Stimulated activated CD4-positive, alpha-beta T cell treated with anti-CD3 and anti-CD28 coated beads, Interleukin-15, amount 100 ng/mL, for 1 hour (primary cell): Measurements from ENCODE around the gene TRAF3.
A peak's percentile ranks its signal among the peaks of the same experiment; 100 is the strongest.

Experiments used
- DNase-seq, 2 donors: peaks; one replicate each; pipeline ENCODE4 v3.0.0-alpha.2; 2020; ENCODE audit warnings: low read depth in 1 of 2, low spot score in 1 of 2

The TRAF3 gene

DNA sequence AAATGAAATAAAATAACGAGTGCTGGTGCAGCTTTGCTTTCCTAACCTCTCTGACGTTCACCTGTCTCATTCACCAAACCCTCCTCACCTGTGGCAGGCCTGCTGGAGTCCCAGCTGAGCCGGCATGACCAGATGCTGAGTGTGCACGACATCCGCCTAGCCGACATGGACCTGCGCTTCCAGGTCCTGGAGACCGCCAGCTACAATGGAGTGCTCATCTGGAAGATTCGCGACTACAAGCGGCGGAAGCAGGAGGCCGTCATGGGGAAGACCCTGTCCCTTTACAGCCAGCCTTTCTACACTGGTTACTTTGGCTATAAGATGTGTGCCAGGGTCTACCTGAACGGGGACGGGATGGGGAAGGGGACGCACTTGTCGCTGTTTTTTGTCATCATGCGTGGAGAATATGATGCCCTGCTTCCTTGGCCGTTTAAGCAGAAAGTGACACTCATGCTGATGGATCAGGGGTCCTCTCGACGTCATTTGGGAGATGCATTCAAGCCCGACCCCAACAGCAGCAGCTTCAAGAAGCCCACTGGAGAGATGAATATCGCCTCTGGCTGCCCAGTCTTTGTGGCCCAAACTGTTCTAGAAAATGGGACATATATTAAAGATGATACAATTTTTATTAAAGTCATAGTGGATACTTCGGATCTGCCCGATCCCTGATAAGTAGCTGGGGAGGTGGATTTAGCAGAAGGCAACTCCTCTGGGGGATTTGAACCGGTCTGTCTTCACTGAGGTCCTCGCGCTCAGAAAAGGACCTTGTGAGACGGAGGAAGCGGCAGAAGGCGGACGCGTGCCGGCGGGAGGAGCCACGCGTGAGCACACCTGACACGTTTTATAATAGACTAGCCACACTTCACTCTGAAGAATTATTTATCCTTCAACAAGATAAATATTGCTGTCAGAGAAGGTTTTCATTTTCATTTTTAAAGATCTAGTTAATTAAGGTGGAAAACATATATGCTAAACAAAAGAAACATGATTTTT lies 128.2 kb downstream of the TRAF3 start:
- DNase-seq: no peak

DNA sequence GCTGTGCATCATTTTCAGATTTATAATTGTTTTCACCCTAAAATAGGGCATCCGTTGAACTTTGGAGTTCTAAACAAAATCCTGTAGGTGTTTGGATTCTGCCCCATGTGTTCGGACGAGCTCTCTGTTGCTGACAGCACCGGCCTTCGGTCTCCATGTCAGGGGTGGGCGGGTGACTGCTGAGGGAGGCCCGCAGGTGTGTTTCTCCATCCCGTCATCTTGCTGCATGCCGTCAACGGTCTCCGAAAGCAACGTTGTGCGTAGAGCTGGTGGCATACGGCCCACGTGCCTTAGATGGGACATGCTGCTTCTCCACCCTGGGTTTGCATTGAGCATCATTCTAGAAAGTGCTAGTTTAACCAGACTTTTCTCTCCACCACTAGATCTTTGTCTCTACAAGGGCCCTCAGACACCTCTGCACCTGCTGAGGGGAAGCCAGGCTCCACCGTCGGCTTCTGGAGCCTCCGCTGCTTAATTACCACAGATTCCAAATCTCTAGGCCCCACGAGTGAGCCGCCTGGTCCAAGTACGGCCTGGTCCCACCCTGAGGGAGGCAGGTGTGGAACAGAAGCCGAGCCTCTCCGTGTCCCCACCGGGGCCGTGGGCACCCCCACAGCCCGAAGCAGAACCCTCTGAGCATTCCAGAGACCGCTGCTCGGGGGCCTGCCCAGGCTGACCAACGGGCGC lies 129.5 kb downstream of the TRAF3 start:
- no peak for DNase-seq

DNA sequence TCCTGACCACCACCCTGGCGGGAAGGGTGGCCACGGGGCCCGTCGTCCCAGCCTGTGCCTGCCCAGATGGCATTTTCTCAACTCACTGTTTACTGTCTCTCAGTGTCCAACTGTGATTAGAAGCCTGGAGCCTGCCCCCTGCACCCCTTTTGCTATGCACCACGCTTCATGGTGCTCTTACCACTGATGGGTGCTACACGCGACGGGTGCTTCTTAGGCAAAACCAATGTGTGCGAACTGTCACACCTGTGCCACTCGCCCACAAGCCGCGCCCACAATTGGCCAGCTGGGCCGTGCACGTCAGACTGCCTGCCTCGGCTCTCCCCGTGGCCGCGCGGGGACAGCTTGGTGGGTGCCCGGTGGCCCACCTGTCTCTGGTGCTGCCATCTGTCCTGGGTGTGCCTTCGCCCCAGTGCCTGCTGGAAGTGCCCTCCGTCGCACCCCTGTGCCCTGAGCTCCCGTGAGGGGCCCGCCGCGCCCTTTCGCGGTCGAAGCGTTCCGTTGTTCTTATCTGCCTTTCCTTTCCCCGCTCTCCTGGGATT lies 130.1 kb downstream of the TRAF3 start:
- no peak for DNase-seq

DNA sequence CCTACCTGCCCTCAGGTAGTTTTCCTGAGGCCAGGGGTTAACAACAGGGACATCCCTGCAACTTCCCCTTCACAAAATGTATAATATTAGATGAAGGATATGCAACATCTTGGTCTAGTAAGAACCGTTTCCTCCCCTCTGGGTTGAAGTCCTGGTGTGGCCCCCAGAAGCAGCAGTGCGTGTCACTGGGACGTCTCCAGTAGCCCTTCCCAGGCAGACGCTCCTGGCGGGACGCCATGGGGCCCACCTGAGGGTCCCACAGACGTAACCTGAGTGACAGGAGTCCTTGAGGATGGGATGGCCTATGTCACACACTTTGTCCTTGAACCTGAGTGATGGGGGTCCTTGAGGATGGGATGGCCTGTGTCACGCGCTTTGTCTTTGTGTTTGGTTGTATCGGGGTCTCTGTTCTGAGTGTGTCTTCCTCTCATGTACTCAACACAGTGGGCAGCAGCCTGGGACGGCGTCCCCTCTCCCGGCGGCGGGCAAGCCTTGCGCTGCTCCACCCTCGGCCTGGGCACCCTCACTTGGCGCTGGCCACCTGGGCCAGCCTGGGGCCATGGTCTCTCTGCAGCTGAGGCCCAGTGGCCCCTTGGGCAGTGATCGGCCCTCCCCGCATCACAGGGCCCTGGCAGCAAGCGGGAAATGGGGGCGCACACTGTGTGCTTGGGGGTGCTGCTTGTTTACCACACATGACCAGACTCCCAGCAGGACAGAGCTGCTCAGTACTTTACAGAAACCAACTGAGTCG lies 130.9 kb downstream of the TRAF3 start:
- DNase-seq: no peak

DNA sequence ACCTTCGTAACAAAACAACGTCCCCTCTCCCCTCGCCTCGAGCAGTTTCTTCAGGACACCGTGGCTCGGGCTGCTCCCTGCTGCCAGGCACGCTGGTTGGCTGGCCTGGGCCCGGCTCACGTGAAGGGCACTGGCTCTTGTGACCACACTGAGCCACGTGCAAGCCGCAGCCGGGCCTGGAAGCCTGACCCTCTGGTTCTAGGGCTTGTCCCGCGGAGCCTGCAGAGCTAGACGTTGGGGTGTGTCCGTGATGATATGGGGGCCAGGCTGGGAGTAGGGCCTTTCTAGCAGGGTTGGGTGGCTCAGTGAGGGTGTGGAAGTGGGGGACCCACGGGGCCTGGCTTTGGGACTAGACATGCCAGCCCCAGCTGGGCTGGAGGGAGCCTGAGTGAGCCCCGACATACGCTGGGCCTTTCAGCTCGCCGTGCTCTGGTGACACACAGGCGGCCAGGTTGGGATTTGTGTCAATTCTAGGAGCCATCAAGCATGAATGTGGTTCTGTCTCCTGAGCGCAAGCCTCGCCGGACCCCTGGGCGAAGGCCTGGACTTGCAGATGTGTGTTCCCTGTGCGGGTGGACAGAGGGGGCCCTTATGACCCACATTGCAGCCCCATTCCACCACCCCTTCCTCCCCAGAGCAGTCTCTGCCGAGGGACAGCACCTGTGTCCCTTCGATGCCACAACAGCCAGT lies 131.7 kb downstream of the TRAF3 start:
- no peak for DNase-seq

DNA sequence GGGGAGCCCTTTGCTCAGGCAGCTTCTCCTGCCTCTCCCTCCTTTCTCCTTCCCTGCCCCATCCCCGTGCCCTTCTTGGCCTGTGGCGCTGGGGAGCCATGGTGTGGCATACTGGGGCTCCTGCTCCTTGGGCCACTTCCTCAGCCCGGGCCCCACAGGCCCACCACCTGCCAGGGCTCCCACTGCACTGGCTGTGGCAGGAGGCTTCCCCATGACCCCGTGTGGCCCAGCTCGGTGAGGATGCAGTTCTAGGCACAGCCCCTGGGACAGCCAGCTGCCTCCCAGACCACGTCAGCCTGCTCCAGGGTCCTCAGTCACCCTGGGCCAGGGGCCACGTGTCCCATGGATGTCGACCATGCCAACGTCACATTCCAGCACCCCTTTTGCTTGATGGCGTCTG lies 132.2 kb downstream of the TRAF3 start:
- no peak for DNase-seq

DNA sequence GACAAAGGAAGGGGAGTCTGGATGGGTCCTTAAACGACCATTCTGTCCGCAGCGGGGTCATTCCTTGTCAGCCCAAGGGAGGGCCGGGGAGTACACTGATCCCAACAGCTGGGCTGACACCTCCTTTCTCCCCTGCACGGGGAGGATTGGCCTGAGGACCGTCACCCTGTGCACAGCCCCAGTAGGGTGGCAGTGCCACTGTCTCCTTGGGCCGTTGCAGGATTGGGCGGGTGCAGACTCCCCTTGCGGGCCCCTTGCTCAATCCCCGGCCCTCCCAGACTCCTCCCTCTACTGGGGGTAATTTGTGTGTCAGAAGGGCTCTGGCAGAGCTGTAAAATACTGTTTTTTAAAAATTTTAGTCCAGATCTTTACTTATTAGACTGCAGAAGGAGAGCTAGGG lies 132.7 kb downstream of the TRAF3 start:
- no peak for DNase-seq

DNA sequence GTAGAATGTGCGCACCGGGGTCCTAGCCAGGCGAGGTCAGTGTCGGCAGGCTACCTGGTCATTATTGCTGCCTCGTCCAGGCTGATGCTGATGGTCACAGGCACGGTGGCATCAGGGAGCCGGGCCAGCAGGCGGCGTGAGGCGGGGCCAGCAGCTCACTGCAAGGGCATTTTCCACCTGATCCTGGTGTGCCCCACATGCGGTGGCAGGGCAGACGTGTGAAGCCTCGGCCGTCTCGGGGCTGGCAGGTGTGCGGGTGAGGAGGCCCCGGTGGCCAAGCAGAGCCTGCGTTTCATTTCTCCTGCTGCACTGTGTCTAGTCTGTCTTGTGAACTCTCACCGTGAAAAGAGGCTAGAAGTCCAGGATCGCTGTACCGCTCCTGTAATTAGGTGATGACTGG lies 133.2 kb downstream of the TRAF3 start:
- no peak for DNase-seq

DNA sequence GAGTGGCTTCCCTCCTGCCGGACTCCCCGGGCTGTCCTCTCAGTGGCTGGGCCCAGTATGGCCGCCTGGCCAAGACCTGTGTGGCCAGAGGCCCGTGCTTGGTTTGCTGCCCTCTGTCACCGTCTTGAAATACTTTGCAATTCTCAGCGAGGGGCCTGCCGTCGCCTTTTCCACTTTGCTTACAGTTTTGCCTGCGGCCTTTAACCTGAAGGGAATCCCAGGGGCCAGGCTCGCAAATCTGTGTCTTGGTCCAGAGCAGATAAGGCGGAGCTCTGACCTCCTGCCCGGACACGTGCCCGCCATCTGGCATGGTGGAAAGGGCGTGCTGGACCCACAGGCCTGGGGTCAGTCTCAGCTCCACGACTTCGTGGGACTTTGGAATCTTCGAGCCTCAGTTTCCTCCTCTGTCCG lies 134.3 kb downstream of the TRAF3 start:
- no peak for DNase-seq

DNA sequence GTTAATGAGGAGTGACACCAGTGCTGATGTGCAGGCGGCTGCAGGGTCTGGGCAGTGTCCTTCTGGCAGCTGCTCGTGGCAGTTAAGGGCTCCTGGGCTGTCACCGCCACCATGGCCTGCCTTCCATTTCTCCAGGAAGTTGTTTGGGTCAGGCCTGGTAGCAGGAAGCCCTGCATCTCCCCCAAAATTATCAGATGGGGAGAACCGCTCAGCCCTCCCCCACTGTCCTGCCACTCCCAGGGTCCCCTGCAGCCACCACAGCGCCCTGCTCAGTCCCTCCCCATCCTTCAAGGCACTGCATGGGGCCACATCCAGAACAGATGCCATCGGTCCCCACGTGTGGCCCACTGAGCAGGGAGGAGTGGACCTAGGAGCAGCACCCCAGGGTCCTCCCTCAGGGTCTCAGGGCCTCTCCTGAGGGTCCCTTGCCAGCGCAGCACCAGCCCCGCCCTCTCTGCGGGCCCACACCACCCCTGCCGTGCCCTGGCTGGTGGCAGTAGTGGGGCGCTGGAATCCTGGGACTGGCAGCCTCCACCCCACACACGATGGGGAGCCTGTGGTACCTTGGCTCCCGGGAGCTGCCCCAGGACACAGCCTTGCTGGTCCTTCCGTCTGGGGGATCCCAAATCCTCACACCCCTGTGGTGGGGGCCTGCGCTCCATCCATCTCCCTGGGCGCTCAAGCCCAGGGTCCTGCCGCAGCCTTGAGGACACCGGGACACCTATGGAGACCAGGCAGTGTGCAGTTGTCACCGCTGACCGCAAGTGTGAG lies 134.9 kb downstream of the TRAF3 start:
- no peak for DNase-seq

DNA sequence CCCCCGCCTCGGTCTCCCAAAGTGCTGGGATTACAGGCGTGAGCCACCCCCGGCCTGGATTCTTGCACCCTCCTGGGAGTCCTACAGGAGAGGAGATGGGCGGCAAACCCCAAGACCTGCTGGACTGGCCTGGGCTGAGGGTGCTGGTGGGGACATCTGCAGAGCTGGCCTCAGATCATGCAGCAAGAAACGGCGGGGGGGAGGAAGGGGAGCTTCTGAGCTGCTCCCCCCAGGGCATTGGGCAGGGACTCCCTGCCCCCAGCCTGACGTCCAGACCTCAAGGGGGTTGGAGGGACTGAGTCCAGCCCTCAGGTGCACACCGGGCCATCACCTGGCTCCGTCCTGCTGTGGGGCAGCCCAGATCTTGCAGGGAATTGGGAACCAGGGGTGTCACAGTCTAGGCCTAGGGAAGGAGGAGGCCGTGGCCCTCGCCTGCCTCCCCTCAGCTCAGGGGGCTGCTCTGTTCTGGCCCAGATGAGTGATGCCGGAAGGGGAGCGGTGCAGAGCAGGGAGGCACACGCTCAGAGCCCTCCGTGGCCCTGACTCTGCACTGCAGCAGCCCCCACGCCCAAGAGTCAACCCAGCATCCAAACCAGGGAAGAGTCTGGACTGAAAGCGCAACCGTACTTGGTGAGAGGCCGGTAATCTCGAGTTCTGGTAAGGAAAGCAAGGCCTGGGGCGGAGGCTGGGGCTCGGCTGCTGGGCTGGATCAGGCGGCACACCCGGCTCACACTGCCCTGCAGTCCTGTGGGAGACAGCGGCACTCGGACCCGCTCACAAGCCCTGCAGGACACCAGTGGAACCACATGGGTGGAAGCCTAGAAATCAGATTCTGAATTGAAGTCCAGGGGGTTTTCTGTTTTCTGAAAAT lies 136.3 kb downstream of the TRAF3 start:
- DNase-seq: no peak

DNA sequence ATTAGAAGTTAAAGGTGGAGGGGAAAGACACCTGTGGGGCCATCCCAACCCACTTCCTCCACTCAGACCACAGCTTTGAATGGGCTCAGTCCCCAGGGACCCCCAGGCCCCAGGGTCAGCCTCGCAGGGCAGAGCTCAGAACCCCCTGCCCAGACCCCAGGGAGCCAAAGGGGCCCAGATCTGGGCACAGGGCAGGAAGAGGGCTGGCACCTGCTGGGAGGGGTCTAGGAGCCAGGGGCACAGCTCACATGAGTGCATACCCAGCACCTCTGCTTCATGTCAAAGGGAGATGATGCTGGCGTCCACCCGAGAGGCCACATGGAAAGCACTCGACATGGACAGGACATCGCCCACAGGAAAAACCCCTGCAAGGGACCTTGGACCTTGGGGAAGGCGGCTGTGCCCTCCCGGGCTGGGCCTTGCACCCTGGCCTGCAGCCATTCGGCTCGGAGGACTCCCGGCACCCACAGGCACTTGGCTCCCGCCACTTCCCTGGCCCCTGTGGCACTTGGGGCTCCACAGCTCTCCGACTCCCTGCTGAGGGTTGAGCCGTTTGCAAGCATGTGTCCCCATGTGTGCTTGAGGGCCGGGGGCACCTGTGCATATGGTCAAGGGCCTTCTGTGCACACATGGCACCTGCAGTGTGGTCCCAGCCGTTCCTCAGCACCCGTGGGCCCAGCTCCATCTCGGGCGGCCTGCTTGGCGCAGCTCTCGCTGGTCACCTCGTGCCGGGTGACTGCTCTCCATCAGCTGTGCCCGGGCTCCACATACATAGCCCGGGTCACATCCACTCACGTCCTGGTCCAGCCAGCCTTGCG lies 137.4 kb downstream of the TRAF3 start:
- DNase-seq: no peak

DNA sequence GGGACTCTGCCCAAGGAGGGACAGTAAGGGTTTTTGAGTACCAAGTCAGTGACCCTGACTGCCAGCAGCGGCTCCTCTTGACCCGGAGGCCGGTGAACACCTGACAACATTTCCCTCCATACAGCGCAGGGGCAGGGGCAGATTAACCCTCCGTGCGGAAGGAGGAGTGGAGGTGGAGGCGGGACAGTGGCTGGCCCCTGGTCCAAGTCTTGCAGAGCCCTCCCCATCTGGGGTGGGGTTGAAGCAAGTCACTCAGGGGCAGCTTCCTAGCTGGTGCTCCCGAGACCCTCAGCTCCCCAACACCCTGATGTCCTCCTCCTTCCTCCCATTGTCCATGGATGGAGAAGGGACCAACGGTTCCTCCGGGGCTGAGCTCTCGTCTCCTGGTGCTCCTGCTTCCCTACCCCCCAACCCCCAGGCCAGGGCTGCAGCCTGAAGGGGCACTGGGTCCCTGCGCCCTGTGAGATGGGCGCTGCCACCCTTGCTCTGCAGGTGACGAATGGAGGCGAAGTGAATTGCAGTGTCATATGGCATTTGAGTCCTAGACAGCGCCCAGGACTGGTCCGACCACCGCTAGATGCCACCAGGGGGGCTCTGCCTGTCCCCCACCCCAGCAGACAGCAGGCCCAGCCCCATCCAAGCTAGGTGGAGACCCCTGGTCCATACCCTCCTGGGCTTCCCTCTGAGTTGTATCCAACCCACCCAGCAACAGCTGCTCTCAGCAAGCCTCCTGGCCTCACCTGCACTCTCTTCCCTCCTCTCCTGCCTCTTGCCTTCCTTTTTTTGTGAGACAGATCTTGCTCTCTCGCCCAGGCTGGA lies 138.3 kb downstream of the TRAF3 start:
- no peak for DNase-seq

DNA sequence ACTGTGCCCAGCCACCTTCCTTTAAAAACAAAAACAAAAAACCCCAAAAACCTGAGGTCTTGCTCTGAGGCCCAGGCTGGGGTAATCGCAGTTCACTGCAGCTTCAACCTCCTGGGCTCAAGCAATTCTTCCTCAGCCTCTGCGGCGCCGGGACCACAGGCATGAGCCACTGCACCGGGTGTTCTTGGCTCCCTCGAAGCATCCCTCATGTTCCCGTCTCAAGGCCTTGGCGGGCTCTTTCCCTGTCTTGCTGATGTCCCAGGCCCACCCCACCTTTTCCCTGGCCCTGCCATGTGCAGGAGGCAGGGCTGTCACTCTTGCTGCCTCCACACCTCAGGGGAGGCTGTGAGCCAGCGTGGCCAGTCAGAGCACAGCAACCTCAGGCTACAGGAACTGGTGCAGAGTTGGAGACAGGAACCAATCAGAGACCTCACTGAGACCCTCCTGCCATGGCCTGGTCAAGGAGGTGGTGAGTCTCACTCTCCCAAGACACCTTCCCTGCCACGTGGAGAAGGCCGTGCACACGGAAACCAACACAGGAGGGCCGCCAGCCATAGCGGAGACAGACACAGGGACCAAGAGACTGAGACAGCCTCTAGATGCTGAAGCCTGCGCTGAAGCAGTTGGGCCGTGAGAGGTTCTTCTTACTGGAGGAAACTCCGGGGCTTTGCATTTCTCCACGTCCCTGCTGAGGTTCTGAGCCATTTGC lies 139.3 kb downstream of the TRAF3 start:
- DNase-seq: no peak

DNA sequence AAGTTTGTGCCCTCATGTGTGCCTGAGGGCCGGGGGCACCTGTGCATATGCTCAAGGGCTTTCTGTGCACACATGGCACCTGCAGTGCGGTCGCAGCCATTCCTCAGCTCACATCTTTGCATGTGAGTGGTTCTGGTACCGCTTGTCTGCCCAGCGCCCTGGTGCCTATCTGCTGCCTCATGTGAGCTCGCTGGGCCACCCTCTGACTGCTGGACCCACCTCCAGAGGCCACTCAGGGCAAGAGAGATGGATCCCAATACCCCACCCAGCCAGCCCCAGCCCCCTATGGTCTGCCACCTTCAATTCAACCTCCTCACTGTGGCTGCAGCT lies 139.8 kb downstream of the TRAF3 start:
- no peak for DNase-seq

DNA sequence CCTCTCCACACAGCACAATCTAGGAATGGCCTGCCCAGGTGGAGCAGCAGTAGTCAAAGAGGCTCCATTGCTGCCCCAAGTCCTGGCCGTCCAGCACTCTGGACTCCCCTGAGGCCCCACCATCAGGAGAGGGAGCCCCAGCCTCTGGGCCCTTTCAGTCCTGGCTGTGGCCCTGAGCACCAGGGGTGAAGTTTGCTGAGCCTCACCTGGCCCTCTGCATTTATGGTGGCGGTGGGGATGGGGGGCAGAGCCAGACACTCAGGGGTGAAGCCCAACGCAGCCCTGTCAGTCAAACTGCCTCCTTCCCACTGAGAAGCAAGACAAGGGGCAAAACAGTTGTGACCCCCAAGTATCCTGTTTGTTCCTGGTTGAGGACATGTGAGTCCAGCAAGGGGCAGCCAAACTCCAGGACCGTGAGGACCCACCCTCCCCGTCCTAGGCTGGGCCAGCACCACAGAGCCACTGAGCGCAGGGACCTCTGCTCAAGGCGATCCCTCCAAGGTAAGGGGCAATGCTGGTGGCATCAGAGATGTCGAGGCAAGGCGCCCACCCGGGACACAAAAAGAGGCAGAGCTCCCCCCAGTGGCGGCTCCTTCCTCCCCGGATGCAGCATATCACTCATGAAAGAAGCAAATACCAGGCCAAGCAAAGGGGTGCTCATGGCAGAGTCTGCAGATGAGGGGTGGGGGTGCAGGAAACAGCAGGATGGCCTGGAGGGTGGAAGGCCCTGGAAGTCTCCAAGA lies 140.4 kb downstream of the TRAF3 start:
- peak in 1 of 2 donors; percentile 47 for DNase-seq
